Measurements from ENCODE around the gene CACNA2D4. TPM values are rescaled to one million over a fixed set of nuclear protein-coding genes. Genes with fewer than 3 reads are reported as not detected.

Gene CACNA2D4
- polyA plus RNA-seq, 4 donors, result 1.9 to 3.2 (median 2.6) TPM

DNA sequence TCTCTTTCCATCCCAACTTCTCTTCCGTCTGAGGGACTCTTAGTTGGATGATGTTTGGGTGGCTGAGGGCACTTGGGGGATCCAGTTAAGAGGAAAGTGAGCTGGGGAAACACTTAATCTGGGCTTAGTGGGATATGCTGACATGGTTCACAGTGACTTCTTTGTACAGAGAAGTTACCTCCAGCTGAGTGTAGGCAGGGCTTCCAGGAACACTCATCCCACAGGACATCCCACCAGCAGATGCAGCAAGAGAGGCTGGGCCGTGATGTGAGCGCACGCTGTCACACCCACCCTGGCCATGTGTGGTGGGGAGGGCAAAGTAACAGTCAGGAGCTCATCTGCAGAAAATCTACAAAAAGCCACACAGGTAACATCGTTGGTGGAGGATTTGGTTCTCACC, 832 bp upstream of the CACNA2D4 start:
- DNase-seq (ENCODE audit: low read depth in 4 of 4, low spot score in 3 of 4), result no peak

GRCh38 chr12:1918884-1919236, 408 bp upstream of the CACNA2D4 start:
- no peak for DNase-seq (ENCODE audit: low read depth in 4 of 4, low spot score in 3 of 4)

DNA sequence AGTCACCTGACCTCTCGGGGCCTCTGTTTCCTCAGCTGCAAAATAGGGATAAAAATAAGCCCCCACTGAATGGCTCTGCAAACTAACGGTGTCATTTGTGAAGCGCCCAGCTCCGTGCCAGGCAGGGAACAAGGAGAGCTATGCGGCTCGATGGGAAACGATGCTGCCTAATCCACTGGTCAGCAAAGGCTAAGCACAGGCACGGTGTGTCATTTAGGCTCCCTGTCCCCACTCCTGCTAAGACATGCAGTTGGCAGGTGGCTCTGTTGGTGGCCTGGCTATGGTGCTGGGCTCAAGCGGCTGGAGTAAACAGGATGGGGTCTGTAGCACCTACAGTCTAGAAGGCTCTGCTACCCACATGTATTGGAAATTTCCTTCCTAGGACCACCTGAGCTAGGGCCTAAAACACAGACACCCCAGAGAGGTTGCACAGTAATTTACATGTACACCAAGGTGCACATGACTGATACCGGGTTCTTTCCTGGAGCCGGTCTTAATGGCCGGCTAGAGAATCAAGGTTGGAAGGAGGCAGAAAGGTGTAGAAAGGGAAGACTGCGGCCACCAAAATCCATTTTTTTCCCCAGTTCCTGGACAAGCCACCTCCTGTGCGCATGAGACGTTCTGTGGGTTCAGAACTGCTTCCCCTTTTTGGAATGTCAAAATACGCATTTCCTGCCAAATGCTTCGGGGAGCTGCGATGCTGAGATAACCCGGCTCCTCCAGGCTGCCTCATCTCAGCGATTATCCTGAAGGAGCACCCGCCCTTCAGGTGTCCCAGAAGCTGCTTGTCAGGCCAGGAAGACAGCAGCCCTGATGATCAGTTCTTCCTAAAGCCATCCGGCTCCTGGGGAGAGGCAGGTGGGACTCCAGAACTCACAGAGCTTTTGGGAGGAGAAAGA, 1.0 kb downstream of the CACNA2D4 start:
- no peak for DNase-seq (ENCODE audit: low read depth in 4 of 4, low spot score in 3 of 4)

DNA sequence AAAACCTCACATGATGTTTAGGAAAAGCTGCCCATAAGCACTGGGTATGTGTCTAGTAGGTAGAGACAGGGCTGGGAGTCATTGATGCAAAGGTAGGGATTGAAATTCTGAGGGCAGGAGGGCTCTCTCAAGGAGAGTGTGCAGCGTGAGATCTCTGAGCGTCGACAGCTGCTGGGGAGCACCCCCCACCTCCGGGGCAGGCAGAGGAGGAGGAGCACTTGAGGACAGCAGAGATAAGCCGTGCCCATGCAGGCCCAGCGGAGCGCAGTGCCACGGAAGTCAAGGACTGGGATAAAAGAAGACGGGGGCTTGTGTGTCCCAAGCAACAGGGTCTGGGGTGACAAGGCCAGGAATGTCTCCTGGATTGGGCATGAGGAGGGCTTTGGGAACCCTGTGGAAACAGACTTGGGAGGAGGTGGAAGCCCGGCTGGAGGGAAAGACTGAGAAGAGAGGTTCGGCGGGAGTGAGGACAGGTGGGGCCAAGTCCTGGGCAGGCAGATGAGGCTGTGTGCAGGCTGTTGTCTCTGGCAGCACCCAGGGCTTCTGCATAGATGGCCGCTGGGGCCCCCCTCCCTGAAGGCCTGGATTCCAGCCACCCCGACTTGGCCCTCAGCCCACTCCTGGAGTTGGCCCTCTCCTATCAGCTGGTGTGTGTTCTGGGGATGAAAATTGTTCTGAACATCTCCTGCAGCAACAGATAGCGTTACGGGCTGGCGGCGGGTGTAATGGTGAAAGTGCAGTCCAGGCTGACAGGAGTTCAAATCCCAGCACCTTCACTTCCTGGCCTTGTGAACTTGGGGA, 1.9 kb downstream of the CACNA2D4 start:
- no peak for DNase-seq (ENCODE audit: low read depth in 4 of 4, low spot score in 3 of 4)

DNA sequence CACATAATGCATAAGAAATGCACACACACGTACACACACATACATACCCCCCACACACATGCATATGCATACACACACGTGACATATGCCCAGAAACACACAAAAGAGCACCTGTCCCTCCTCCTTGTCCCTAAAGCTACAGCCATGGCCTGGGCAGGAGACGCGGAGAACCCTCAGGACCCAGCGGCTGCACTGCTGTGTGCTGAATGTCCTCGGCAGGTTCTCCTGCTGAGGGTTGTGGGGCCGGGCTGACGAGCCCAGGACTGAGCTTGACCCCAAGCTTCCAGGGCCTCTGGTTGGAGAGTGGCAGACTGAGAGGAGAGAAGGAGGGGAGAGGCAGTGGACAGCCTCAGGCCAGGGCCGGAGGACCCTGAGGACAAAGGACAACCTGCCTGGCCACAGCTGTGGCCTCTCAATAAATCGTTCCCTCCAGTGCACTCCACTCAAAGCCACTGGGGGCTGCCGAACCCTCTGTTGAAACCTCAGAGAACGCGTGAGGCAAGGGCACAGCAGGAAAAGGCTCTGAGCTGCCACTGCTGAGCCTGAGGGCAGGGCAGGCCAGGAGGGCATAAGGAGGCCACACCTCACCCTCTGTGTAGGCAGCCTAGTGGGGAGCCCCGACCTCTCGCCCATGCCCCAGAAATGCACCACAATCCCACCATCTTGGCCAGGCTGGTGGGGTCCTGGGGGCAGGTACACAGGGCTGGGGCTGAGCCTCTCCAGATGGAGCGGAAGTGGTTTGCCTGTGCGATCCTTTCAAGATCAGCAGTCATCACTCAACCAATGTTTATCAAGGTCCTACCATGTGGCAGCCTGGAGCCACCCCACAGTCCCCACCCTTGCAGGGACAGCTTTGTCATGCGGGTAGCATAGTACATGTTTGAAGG, 3.1 kb downstream of the CACNA2D4 start:
- no peak for DNase-seq (ENCODE audit: low read depth in 4 of 4, low spot score in 3 of 4)

DNA sequence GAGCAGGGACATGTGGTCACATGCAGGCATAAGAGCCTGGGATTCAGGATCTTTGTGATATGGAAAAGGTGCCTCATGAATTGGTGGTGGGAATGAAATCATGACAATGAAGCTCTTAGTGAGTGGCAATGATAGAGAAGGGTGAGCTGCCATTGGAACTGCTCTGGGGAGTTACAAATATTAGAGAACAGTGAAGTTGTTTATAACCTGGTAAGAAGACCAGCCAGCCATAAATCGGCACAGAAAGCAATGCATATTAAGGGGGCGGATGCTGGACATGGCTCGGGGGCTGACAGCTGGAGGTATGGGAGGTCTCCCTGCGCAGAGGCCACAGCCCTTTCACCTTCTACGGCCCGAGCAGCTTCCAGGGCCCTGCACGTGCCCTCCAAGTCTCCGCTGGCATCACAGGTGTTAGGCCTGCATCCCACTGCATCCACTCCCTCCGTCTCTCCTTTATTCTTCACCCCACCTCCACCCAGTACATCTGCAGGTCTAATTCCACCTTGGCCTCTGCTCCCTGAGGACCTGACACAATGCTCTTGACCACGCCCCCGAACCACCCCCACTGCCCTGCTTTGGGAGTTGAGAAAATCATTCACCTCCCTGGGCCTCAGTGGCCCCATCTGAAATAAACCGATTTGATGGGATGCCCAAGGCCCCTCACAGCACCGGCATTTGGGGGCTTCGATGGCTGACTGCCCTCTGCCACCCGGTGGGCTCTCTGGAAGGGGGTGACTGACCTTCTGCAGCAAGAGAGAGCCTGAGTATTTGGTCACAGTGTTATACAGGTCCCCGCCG, 4.1 kb downstream of the CACNA2D4 start:
- no peak for DNase-seq (ENCODE audit: low read depth in 4 of 4, low spot score in 3 of 4)

GRCh38 chr12:1913377-1914113, 4.9 kb downstream of the CACNA2D4 start:
- no peak for DNase-seq (ENCODE audit: low read depth in 4 of 4, low spot score in 3 of 4)

- DNase-seq (ENCODE audit: low read depth in 4 of 4, low spot score in 3 of 4), result no peak
Measured at GRCh38 chr12:1912580-1913376, 5.7 kb downstream of the CACNA2D4 start.

DNA sequence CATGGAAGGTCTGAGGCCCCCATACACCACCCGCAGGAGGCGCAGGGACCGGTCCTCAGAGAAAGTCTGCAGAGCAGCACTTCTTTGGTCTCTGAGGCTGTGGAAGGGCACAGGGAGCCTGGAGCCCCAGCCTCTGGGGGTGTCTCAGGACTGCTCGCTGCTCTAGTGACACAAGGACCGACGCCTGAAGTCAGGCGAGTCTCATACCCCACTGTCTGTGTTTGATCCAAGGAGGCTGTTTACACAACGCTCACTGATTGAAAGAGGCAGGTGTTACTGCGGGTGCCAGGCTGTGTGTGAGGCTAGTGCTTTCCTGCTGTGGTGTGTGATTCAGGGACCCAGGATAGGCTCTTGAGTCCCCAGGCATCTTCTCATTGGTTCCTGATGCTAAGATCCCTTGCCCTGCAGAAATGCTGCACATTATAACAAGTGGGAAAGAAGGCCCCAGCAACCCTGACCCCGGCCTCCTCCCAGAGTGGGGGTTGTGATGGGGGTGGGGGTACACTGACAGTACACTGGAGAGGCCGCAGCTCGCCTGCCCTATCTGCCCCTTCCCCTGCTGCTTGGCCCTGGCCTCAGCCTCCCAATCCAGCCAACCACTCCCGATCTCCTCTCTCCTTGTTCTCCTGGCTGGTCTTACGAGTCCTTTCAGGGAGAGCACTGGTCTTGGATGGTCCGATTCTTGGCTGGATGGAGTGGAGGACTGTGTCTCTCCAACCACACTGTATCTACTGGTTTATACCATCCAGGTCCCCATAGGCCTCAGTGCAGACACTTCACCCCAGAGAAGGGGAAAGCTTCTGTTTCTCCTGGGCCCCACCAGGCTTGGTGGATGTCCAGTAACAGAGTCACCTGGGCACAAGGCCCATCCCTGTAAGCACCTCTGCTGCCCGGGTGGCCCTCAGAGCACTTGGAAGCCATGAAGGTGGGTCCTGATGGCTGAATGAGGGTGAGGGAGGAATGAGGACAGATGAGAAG, 6.6 kb downstream of the CACNA2D4 start:
- no peak for DNase-seq (ENCODE audit: low read depth in 4 of 4, low spot score in 3 of 4)

DNA sequence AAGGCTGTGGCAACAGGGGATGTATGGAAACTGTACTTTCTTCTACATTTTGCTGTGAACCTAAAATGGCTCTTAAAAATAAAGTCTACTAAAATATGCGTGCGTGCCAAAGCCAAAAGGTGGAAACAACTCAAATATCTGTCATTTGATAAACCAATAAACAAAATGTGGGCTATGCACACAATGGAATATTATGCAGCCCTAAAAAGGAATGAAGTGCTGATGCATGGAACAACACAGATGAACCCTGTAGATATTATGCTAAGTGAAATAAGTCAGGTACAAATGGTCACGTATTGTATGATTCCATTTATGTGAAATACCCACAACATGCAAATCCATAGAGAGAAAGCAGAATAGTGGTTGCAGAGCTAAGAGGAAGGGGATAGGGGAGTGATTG, 8.0 kb downstream of the CACNA2D4 start:
- DNase-seq (ENCODE audit: low read depth in 4 of 4, low spot score in 3 of 4), result no peak

GRCh38 chr12:1908758-1909157, 9.7 kb downstream of the CACNA2D4 start:
- DNase-seq (ENCODE audit: low read depth in 4 of 4, low spot score in 3 of 4), result no peak

- no peak for DNase-seq (ENCODE audit: low read depth in 4 of 4, low spot score in 3 of 4)
Measured at GRCh38 chr12:1907652-1908611, 10.5 kb downstream of the CACNA2D4 start.

GRCh38 chr12:1906579-1906978, 11.9 kb downstream of the CACNA2D4 start:
- DNase-seq (ENCODE audit: low read depth in 4 of 4, low spot score in 3 of 4), result no peak

- no peak for DNase-seq (ENCODE audit: low read depth in 4 of 4, low spot score in 3 of 4)
Measured at GRCh38 chr12:1904875-1905274, 13.6 kb downstream of the CACNA2D4 start.

DNA sequence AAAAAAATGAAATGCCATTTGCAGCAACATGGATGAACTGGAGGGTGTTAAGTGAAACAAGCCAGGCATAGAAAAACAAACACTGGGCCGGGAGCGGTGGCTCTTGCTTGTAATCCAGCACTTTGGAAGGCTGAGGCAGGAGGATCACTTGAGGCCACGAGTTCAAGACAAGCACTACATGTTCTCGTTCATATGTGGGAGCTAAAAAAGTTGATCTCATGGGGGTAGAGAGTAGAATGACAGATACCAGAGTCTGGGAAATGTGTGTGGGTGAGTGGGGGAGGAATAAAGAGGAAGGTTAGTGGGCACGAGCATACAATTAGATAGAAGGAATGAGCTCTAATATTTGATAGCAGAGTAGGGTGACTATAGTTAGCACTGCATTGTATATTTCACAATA, 21.5 kb downstream of the CACNA2D4 start:
- DNase-seq (ENCODE audit: low read depth in 4 of 4, low spot score in 3 of 4), result no peak

DNA sequence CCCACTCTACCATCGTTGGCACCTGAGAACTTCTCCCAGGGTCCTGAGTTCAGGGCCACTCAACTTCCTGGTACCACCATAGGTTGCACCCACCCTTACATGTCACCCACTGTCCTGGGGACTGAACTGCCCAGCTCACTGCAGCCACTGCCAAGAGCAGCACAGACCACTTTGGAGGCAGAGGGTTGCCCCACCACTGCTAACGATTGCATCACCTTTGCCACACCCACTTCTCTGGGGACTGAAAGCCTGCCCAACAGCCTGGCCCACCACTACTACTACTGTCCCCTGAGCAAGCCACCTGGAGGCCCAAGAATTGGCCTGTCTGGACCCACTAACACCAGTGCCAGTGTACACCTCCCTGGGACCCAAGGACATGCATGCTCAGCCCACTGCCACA, 27.6 kb downstream of the CACNA2D4 start:
- DNase-seq (ENCODE audit: low read depth in 4 of 4, low spot score in 3 of 4), result no peak
